Right renal cortex interstitium (tissue), 3 donors: ENCODE measurements around the gene C15orf62. TPM values are rescaled to one million over a fixed set of nuclear protein-coding genes. Genes with fewer than 3 reads are reported as not detected.
A peak's percentile ranks its signal among the peaks of the same experiment; 100 is the strongest.

Source experiments
- DNase-seq, 3 donors: peaks; one replicate each; pipeline ENCODE4 v3.0.0-alpha.2; 2013; ENCODE audit warnings: low read depth in 3 of 3, low spot score in 2 of 3
- polyA plus RNA-seq, 3 donors: library from polyadenylated mRNA; unstranded; fragments of 120-200 nt; gene quantifications; one replicate each; pipeline ENCODE4 v1.2.1, GENCODE V29; 2013; ENCODE audit not compliant: insufficient read length in 3 of 3

Gene C15orf62
- polyA plus RNA-seq, 3 donors = 1.7 to 1.9 (median 1.9) TPM

DNA sequence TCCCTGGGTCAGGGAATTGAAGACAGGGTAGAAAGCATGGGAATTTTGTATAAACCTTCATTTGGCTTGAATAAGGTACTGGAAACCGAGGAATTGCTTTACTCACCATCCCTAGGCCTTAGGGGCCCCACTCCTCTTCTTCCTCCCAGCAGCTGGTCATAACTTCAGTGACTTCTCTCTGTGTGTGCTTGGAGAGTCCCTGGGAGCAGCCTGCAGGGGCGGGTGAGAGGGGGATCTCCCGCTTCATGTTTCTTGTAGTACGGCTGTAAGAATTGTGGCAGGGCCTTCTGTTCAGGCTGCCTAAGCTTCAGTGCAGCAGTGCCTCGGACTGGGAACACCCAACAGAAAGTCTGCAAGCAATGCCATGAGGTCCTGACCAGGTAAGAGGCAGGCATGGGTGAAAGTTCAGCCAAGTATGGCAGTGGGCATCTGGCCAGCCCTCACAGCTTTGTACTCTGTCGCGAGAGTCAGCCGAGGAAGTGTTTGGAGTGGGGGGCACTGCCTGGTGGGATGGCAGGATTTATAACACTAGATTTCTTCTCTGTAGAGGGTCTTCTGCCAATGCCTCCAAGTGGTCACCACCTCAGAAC is 39.2 kb downstream of the C15orf62 start:
- no peak for DNase-seq

- no peak for DNase-seq
Measured at GRCh38 chr15:40812721-40813425, 43.1 kb downstream of the C15orf62 start.

DNA sequence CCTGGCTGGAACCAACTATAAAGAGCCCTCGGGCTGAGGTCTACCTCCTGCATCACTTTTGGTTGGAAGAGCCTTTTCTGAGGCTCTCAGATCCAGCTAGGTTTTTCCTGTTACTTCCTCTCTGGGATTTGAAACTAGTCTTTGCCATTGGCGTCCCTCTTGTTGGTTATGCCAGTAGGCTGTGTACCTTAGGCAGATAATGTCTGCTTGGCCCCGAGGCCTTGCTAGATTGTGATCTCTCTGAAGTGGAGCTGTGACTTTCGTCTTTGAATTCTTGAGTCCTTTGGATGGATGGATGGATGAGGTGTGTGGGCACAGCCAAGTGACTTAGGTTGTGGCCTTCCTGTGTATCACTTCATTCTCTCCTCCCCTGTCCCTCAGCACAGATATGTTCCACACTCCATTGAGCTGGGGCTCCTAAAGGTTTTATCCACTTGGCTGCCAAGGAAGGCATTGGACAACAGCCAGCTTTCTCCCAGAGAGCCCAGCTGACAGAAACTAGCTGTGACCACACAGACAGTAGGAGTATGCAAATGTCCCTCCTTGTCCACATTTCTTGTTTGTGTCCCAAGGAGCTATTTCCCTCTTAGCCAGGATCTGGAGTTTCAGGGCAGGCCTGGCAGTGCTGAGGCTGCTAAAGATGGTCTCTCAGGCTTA is 45.4 kb downstream of the C15orf62 start:
- DNase-seq = peak in 2 of 3 donors; percentile 17 to 36

DNA sequence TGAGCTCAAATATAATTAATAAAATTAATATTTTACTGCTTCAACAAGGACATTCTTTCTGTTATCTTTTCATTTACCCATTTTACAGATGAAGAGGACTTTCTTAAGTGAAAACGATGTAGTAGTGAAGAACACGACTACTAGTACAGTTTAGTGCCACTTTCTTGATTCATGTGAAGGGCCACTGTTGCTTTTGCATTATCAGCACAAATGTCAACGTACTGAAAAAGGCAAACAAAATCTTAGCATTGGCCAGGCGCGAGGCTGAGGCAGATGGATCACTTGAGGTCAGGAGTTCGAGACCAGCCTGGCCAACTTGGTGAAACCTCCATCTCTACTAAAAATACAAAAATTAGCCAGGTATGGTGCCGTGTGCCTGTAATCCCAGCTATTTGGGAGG is 49.3 kb downstream of the C15orf62 start:
- no peak for DNase-seq

DNA sequence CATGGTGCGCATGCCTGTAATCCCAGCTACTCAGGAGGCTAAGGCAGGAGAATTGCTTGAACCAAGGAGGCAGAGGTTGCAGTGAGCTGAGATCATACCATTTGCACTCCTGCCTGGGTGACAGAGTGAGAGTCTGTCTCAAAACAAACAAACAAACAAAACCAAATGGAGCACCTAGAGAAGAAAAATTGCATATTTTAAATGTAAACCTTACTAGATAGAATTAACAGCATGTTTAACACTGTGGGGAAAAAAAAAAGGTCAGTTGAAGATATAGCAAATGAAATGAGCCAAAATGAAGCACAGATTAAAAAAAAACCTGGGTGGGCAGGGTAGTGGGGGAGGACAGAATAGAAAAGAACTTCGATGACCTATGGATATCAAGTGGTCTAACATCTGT is 51.4 kb downstream of the C15orf62 start:
- no peak for DNase-seq

Other genes starting within 250 kb of the C15orf62 start
- 10 to 100 TPM; 25.9 to 31.6 (median 29.9) TPM for gene CCDC32, start 204.9 kb upstream of the C15orf62 start, polyA plus RNA-seq
- 10 to 100 TPM; 10.3 to 11.8 (median 10.3) TPM for gene RPUSD2, start 200.7 kb upstream of the C15orf62 start, polyA plus RNA-seq
- 10 to 100 TPM; 17.3 to 21.4 (median 18.6) TPM for gene KNL1, start 175.7 kb upstream of the C15orf62 start, polyA plus RNA-seq
- gene RAD51, start 74.8 kb upstream of the C15orf62 start, polyA plus RNA-seq = 10 to 100 TPM; 13.3 to 17.7 (median 14.9) TPM
- gene RMDN3, start 14.7 kb upstream of the C15orf62 start, polyA plus RNA-seq = 10 to 100 TPM; 35.4 to 39.2 (median 38.7) TPM
- 10 to 100 TPM; 31.9 to 44.8 (median 36.3) TPM for gene GCHFR, start 5.9 kb upstream of the C15orf62 start, polyA plus RNA-seq
- gene ZFYVE19, start 37.1 kb downstream of the C15orf62 start, polyA plus RNA-seq = 10 to 100 TPM; 25.7 to 27.9 (median 26.0) TPM
- 10 to 100 TPM; 38.1 to 40.6 (median 38.5) TPM for gene DNAJC17, start 37.5 kb downstream of the C15orf62 start, polyA plus RNA-seq
- gene PPP1R14D, start 58.7 kb downstream of the C15orf62 start, polyA plus RNA-seq = under 1 TPM; 0.22 to 0.47 (median 0.42) TPM
- gene SPINT1, start 74.1 kb downstream of the C15orf62 start, polyA plus RNA-seq = 10 to 100 TPM; 60.3 to 71.1 (median 70.0) TPM
- gene RHOV, start 104.3 kb downstream of the C15orf62 start, polyA plus RNA-seq = 1 to 10 TPM; 1.4 to 1.7 (median 1.4) TPM
- 10 to 100 TPM; 15.9 to 17.7 (median 16.3) TPM for gene VPS18, start 124.5 kb downstream of the C15orf62 start, polyA plus RNA-seq
- 1 to 10 TPM; 6.6 to 9.1 (median 8.5) TPM for gene DLL4, start 159.4 kb downstream of the C15orf62 start, polyA plus RNA-seq
- gene CHAC1, start 183.5 kb downstream of the C15orf62 start, polyA plus RNA-seq = 1 to 10 TPM; 2.5 to 3.9 (median 3.4) TPM